SK-N-SH (cell line): ENCODE data around the gene PIGA. TPM values are rescaled to one million over a fixed set of nuclear protein-coding genes. Genes with fewer than 3 reads are reported as not detected.
"Not testable (repeated sequence)": the region's sequence is repeated elsewhere in the genome, so short reads cannot be mapped to it uniquely, and the experiment has no call there.

ENCODE experiments used
- CTCF ChIA-PET: fragments of 300-600, 350-600 bp; formaldehyde crosslinking; extraction: SDS; loops from one replicate; lab custom pipeline; 2021; lab: Yijun Ruan, JAX
- POLR2A ChIA-PET: fragments of 350-600 bp; sonication (Branson Sonifier 250); formaldehyde crosslinking; extraction: SDS; loops from one replicate; lab custom pipeline; 2020; ENCODE audit warnings: antibody characterized with exemption, inconsistent platforms; lab: Yijun Ruan, JAX
- DNase-seq: peaks from one replicate; pipeline ENCODE4 v3.0.0; 2012
- H2AFZ ChIP-seq: fragments of 200-600 bp; sonication (generic); 2 replicates; pipeline ENCODE4 v1.8.1; 2016; ENCODE audit warnings: antibody characterized with exemption, mild to moderate bottlenecking, low read depth
- H3F3A ChIP-seq: fragments of 200-600 bp; sonication (generic); replicated peaks from 2 replicates; pipeline ENCODE3; 2016; ENCODE audit warnings: antibody characterized with exemption, mild to moderate bottlenecking; ENCODE audit not compliant: insufficient read depth
- H3K27ac ChIP-seq, 2 experiments: fragments of 200-500 bp in 1 of 2; fragments of 200-600 bp in 1 of 2; sonication (Bioruptor generic) in 1 of 2; sonication (generic), shearing (Covaris generic) in 1 of 2; 2 replicates each; pipeline versions ENCODE4 v1.5.1 to v1.6.1; 2014 to 2016; ENCODE audit warnings: low read depth in 2 of 2, inconsistent platforms in 1 of 2, low read length in 1 of 2, mild to moderate bottlenecking in 1 of 2, mixed read lengths in 1 of 2
- H3K27me3 ChIP-seq: fragments of 200-600 bp; sonication (generic), shearing (Covaris generic); 2 replicates; pipeline ENCODE4 v1.6.1; 2016; ENCODE audit warnings: mixed run types; ENCODE audit not compliant: insufficient read depth
- H3K36me3 ChIP-seq, 2 experiments: fragments of 200-500 bp in 1 of 2; fragments of 200-600 bp in 1 of 2; sonication (Bioruptor generic) in 1 of 2; sonication (generic) in 1 of 2; replicated peaks in 1 of 2; 2 replicates each; pipeline versions ENCODE3 to v1.5.1; 2014 to 2016; ENCODE audit warnings: low read length in 1 of 2, mild to moderate bottlenecking in 1 of 2; ENCODE audit not compliant: insufficient read depth in 2 of 2, control insufficient read depth in 1 of 2
- H3K4me1 ChIP-seq, 2 experiments: fragments of 200-500 bp in 1 of 2; fragments of 200-600 bp in 1 of 2; sonication (Bioruptor generic) in 1 of 2; sonication (generic), shearing (Covaris generic) in 1 of 2; 2 replicates each; pipeline versions ENCODE4 v1.5.1 to v1.6.1; 2014 to 2016; ENCODE audit warnings: low read depth in 1 of 2, low read length in 1 of 2, mixed run types in 1 of 2; ENCODE audit not compliant: insufficient read depth in 2 of 2, control insufficient read depth in 1 of 2
- H3K4me2 ChIP-seq: fragments of 200-600 bp; sonication (generic), shearing (Covaris generic); 2 replicates; pipeline ENCODE4 v1.6.1; 2017; ENCODE audit warnings: mixed run types
- H3K4me3 ChIP-seq, 2 experiments: fragments of 200-500 bp in 1 of 2; fragments of 200-600 bp in 1 of 2; sonication (Bioruptor generic) in 1 of 2; sonication (generic), shearing (Covaris generic) in 1 of 2; 2 replicates each; pipeline versions ENCODE4 v1.5.1 to v1.8.1; 2014 to 2016; ENCODE audit warnings: low read depth in 2 of 2, inconsistent platforms in 1 of 2, low read length in 1 of 2, mild to moderate bottlenecking in 1 of 2, mixed read lengths in 1 of 2, moderate library complexity in 1 of 2
- H3K79me2 ChIP-seq: fragments of 200-600 bp; sonication (generic); 2 replicates; pipeline ENCODE4 v1.8.1; 2017; ENCODE audit warnings: mild to moderate bottlenecking; ENCODE audit not compliant: insufficient read depth
- H3K9ac ChIP-seq: fragments of 200-600 bp; sonication (generic); 2 replicates; pipeline ENCODE4 v1.6.1; 2017; ENCODE audit warnings: mixed run types
- H3K9me2 ChIP-seq: fragments of 200-600 bp; sonication (generic); 2 replicates; pipeline ENCODE4 v1.6.1; 2017; ENCODE audit warnings: mixed run types
- H3K9me3 ChIP-seq: fragments of 200-600 bp; sonication (generic); 2 replicates; pipeline ENCODE4 v1.6.1; 2017; ENCODE audit warnings: mixed run types, mild to moderate bottlenecking, moderate library complexity
- H4K20me1 ChIP-seq: fragments of 200-600 bp; sonication (generic); 2 replicates; pipeline ENCODE4 v1.6.1; 2017; ENCODE audit warnings: mild to moderate bottlenecking, mixed run types; ENCODE audit not compliant: insufficient read depth
- EP300 ChIP-seq, 2 experiments: IDR thresholded peaks; 2 replicates each; pipeline versions ENCODE4 v1.4.0 to v1.6.1; 2012; ENCODE audit warnings: borderline replicate concordance in 1 of 2, low read depth in 1 of 2, low read length in 1 of 2
- GATA2 ChIP-seq: sonication (generic); formaldehyde crosslinking; IDR thresholded peaks from 2 replicates; pipeline ENCODE4 v1.5.0; 2020; ENCODE audit warnings: mild to moderate bottlenecking, missing genetic modification reagents
- MEF2A ChIP-seq: IDR thresholded peaks from 2 replicates; pipeline ENCODE4 v1.4.0; 2012; ENCODE audit warnings: low read depth, borderline replicate concordance
- MXI1 ChIP-seq: IDR thresholded peaks from 2 replicates; pipeline ENCODE4 v1.6.1; 2012; ENCODE audit warnings: mild to moderate bottlenecking, low read depth, low read length, improper control_type of control experiment
- POLR2AphosphoS5 ChIP-seq: IDR thresholded peaks from 2 replicates; pipeline ENCODE4 v1.6.1; 2012; ENCODE audit warnings: low read depth, low read length
- RXRA ChIP-seq: IDR thresholded peaks from 2 replicates; pipeline ENCODE4 v1.4.0; 2012; ENCODE audit warnings: low read depth, mild to moderate bottlenecking, borderline replicate concordance
- SIN3A ChIP-seq: IDR thresholded peaks from 2 replicates; pipeline ENCODE4 v1.6.1; 2012; ENCODE audit warnings: low read depth, mild to moderate bottlenecking, low read length, moderate library complexity, borderline replicate concordance
- TCF12 ChIP-seq: IDR thresholded peaks from 2 replicates; pipeline ENCODE4 v1.4.0; 2012
- WGBS: methylation state at CpG from one replicate; pipeline ENCODE4 v1.1.6; 2017; ENCODE audit warnings: low lambda C conversion rate; 5-methylcytosine and 5-hydroxymethylcytosine counted together
- polyA plus RNA-seq, 3 experiments: library from polyadenylated mRNA; depleted of rRNA; stranded (reverse); fragments of >200 nt; gene quantifications; 2 replicates each; pipeline ENCODE4 v1.2.3, GENCODE V29; 2012
- TF ChIP-seq, protein P1 (sequence below): IDR thresholded peaks from 2 replicates; pipeline ENCODE4 v1.4.0; 2012; ENCODE audit warnings: low read depth, borderline replicate concordance

The PIGA gene
- polyA plus RNA-seq, 1 of the 3 experiments (the other 2 are of a cell fraction): 2.8 TPM

DNA sequence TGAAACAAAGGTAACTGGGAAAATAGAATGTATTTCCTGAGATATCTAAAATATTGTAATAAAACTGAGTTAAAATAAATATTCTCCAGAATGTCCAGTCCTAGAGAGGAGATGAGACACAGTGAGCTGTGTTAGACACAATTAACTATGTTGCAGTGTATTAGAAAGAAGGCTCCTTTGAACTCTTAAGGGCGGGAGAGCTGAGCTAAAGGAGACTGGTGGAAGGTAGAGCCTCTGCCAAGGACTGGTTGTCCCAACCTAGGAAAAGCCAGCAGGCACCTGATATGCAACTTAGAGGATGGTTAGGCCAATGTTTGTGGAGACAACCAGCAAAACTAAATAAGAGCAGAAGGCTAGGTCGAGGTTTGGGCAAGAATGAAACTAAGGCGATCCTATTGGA is 24.2 kb downstream of the PIGA start:
- no peak for TF ChIP-seq GATA2 (CRISPR knock-in tag)
- TF ChIP-seq RXRA: no peak
- TF ChIP-seq EP300 (IDR thresholded peaks at IDR 0.05; ENCODE audit: borderline replicate concordance in 1 of 2, low read depth in 1 of 2, low read length in 1 of 2): no peak
- TF ChIP-seq POLR2AphosphoS5: no peak
- 49% methylated on average over 3 of the region's 3 CpGs for WGBS
- CTCF ChIA-PET: interaction anchor here (1.0 to 3.1 kb wide), 6 partner anchors 8 to 157 kb away, joined by 3 to 10 read pairs (median 4); no protein-coding TSS in a partner anchor
- H3K4me3 ChIP-seq: no peak overlapping the region
- DNase-seq: no peak
- H3K27ac ChIP-seq: no peak overlapping the region
- H3K4me2 ChIP-seq: no peak overlapping the region
- no peak overlapping the region for H3K9ac ChIP-seq
- H3K4me1 ChIP-seq: no peaks in the 10 kb centered on the region
- H3K27me3 ChIP-seq: peaks cover 5% of the 10 kb centered on the region; the same call in 1 of the 2 replicates
- no peaks in the 10 kb centered on the region for H3K9me3 ChIP-seq
- H3K9me2 ChIP-seq: no peaks in the 10 kb centered on the region
- POLR2A ChIA-PET: no interaction called here
- no peaks in the 10 kb centered on the region for H3F3A ChIP-seq
- H2AFZ ChIP-seq: no peak overlapping the region
- no peaks in the 10 kb centered on the region for H3K36me3 ChIP-seq
- H3K79me2 ChIP-seq: no peaks in the 10 kb centered on the region
- H4K20me1 ChIP-seq: no peaks in the 10 kb centered on the region

DNA sequence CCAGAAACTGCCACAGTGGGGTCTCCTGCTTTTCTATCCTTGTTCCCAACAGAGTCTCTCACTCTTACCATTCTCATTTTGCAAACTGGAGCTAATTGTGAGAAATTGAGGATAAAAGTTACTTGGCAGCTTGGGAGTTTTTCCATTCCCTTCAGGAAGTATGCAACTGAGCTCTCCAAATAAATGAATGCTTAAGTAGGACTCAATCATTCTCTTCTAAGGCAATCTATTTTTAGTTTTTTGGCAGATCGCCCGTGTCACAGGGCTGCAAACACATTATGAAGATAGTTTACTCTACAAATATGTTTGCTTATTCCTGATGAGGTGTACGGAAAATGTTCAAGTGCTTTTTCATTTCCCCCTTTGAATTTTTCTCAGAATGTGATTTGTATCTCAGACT is 25.2 kb downstream of the PIGA start:
- Histone ChIP-seq H3K36me3 (no peaks in the 10 kb centered on the region), H3K4me2 (no peak overlapping the region), H3K27me3 (peaks cover 5% of the 10 kb centered on the region; the same call in 1 of the 2 replicates), H3K4me1 (no peaks in the 10 kb centered on the region), H3K9me2 (no peaks in the 10 kb centered on the region), H3F3A (no peaks in the 10 kb centered on the region), H4K20me1 (no peaks in the 10 kb centered on the region), H2AFZ (no peak overlapping the region), H3K79me2 (no peaks in the 10 kb centered on the region), H3K27ac (no peak overlapping the region), H3K9ac (no peak overlapping the region), H3K4me3 (no peak overlapping the region), H3K9me3 (no peaks in the 10 kb centered on the region)
- DNase-seq: no peak
- 20% methylated on average over 3 of the region's 3 CpGs for WGBS
- ChIA-PET CTCF (interaction anchor here (2.6 to 3.1 kb wide), 2 partner anchors 7 to 9 kb away, joined by 9 to 10 read pairs; no protein-coding TSS in a partner anchor), POLR2A (no interaction called here)
- no peak for TF ChIP-seq SIN3A
- no peak for TF ChIP-seq TCF12
- TF ChIP-seq MXI1: no peak
- TF ChIP-seq, protein P1, sequence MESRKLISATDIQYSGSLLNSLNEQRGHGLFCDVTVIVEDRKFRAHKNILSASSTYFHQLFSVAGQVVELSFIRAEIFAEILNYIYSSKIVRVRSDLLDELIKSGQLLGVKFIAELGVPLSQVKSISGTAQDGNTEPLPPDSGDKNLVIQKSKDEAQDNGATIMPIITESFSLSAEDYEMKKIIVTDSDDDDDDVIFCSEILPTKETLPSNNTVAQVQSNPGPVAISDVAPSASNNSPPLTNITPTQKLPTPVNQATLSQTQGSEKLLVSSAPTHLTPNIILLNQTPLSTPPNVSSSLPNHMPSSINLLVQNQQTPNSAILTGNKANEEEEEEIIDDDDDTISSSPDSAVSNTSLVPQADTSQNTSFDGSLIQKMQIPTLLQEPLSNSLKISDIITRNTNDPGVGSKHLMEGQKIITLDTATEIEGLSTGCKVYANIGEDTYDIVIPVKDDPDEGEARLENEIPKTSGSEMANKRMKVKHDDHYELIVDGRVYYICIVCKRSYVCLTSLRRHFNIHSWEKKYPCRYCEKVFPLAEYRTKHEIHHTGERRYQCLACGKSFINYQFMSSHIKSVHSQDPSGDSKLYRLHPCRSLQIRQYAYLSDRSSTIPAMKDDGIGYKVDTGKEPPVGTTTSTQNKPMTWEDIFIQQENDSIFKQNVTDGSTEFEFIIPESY: no peak
- no peak for TF ChIP-seq MEF2A

DNA sequence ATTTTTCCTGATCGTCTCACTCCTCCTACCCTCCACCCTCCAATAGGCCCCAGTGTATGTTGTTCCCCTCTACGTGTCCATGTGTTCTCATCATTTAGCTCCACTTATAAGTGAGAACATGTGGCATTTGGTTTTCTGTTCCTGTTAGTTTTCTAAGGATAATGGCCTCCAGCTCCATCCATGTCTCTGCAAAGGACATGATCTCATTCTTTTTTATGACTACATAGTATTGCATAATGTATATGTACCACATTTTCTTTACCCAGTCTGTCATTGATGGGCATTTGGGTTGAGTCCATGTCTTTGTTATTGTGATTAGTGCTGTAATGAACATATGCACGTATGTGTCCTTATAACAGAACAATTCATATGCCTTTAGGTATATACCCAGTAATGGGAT is 29.4 kb downstream of the PIGA start:
- H3K9me3 ChIP-seq, H3F3A ChIP-seq, H3K9ac ChIP-seq, H3K36me3 ChIP-seq, H3K27me3 ChIP-seq, H4K20me1 ChIP-seq, H2AFZ ChIP-seq, H3K4me1 ChIP-seq, DNase-seq, H3K4me2 ChIP-seq, CTCF ChIA-PET, H3K79me2 ChIP-seq, POLR2A ChIA-PET, H3K9me2 ChIP-seq, H3K27ac ChIP-seq, H3K4me3 ChIP-seq: not testable (repeated sequence)
- 26% methylated on average over 3 of the region's 3 CpGs for WGBS
